ENCODE data around the gene FAM168A.

GRCh38 chr11:73389916-73390315 lies 208.0 kb downstream of the FAM168A start:
- TF ChIP-seq ZNF274 (IDR thresholded peaks at IDR 0.05; ENCODE audit: low read depth, low read length) (no peak), SUZ12 (IDR thresholded peaks at IDR 0.05; ENCODE audit: extremely low read depth, insufficient read depth, insufficient read length) (no peak), YY1 (IDR thresholded peaks at IDR 0.05; ENCODE audit: insufficient read depth, insufficient read length) (no peak)
